Measurements from ENCODE around the gene IFT52.

DNA sequence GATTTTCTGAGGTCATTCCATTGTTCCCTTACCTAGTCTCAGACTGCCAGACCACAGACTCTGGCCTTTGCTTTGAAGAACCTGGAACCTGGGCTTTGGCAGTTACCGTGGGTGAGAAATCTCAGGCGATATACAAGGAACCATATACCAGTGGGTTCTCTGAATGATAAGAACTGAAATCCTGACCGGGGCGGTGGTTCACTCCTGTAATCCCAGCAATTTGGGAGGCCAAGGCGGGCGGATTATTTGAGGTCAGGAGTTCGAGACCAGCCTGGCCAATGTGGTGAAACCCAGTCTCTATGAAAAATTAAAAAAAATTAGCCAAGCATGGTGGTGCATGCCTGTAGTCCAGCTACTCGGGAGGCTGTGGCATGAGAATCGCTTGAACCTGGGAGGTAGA lies 46.2 kb upstream of the IFT52 start:
- TF ChIP-seq, protein P1, sequence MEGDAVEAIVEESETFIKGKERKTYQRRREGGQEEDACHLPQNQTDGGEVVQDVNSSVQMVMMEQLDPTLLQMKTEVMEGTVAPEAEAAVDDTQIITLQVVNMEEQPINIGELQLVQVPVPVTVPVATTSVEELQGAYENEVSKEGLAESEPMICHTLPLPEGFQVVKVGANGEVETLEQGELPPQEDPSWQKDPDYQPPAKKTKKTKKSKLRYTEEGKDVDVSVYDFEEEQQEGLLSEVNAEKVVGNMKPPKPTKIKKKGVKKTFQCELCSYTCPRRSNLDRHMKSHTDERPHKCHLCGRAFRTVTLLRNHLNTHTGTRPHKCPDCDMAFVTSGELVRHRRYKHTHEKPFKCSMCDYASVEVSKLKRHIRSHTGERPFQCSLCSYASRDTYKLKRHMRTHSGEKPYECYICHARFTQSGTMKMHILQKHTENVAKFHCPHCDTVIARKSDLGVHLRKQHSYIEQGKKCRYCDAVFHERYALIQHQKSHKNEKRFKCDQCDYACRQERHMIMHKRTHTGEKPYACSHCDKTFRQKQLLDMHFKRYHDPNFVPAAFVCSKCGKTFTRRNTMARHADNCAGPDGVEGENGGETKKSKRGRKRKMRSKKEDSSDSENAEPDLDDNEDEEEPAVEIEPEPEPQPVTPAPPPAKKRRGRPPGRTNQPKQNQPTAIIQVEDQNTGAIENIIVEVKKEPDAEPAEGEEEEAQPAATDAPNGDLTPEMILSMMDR (IDR thresholded peaks at IDR 0.05), result no peak
- TF ChIP-seq POLR2A (IDR thresholded peaks at IDR 0.05), result no peak
